Ramos (cell line): ENCODE data around the gene ZDHHC20.

ENCODE experiments used
- in situ Hi-C: fragments of 300-500 bp; cut with MboI; formaldehyde crosslinking; loops from one replicate; pipeline ENCODE4 v1.14.3; 2022; ENCODE audit warnings: low sequenced_read_pairs; ENCODE audit not compliant: unreplicated experiment

The ZDHHC20 gene

DNA sequence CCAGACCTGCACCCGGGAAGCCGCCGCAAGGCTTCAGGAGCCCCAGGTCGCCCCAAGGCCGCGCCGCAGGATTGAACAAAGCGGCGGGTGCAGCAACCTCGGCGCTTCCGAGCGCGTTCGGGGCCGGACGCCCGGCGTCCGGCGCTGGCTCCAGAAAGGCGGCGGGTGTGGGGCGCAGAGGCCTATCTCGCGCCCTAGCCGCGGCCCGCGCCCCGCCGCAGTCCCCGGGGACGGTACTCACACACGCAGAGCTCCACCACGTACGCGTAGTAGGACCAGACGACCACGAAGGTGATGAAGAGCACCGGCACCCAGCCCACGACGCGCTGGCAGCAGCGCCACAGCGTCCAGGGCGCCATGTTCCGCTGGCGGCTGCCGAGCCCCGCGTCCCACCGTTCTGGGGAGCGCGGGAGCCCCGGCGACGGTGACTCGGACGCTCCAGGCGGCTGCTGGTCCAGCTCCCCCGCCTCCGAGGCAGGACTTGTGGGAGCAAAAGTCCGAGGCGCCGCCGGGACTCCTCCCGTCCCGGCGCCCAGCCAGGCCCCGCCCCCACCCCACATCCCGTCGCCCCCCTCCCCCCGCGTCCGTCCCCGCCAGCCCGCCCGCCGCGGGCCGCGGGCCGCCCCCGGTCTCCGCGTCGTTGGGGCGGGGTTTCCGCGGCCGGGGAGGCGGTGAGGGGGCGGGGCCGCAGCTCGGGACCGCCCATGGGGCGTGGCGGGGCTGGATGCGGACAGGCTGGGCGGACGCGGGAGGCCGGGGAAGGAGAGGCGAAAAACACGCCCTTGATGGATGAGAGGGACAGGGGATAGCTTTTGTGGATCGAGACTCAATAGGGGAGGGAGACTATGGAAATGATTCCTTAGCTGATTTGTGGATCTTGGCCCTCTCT is at the start of gene ZDHHC20:
TSS of gene ZDHHC20 (minus strand) at position 491 of the 889 bp plus-strand sequence. CDS start at position 359, 132 bp downstream.
- in situ Hi-C loops: no loop called here

GRCh38 chr13:21504379-21504778 is 45.3 kb upstream of the ZDHHC20 start:
- in situ Hi-C loops: no loop called here

DNA sequence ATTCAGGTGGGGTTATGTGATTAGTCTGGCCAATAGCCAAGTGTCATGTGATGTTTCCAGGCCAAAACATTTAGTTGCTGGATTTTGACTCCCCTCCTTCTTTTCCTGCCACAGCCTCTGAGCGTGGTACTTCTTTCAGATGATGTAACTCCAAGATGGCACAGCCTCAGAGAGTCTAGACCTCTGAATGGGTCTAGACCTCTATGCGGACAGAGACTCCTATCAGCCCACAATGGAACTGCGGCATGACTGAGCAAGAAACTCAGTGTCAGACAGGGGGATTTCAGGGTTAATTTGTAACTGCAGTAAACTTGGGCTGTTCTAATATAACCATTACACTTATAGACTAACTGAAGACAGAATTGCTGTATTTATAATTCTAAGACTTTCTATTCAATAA is 42.6 kb upstream of the ZDHHC20 start:
- in situ Hi-C loops: no loop called here

DNA sequence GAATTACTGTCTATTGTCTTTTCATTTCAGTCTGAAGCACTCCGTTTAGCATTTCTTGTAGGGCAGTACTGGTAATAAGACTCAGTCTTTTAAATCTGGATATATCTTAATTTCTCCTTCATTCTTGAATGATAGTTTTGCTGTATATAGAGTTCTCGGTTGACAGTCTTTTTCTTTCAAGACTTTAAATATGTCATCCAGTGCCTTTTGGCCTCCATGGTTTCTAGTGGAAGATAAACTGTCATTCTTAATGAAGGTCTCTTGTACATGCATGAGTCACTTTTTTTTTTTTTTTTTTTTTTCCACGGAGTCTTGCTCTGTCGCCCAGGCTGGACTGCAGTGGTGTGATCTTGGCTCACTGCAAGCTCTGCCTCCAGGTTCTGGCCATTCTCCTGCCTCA is 27.2 kb upstream of the ZDHHC20 start:
- in situ Hi-C loops: no loop called here

- in situ Hi-C loops: no loop called here
Observed at GRCh38 chr13:21483748-21484147, 24.6 kb upstream of the ZDHHC20 start.

DNA sequence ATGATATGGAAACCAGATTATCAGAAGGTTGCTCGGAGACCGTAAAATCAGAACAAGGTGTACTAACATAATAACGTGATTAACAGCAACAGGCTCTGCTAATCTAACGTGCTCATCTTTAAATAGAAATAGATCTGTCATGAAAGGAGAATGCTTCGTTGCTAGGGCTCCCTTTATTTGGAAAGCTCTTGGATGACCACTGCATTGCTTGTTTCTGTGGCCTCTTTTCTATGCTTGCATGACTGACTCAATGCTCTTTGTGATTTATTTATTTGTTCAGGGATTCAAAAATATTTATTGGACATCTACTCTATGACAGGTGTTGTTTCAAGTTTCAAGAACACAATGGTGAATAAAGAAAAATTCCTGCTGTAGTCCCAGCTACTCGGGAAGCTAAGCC is 22.3 kb upstream of the ZDHHC20 start:
- in situ Hi-C loops: no loop called here

DNA sequence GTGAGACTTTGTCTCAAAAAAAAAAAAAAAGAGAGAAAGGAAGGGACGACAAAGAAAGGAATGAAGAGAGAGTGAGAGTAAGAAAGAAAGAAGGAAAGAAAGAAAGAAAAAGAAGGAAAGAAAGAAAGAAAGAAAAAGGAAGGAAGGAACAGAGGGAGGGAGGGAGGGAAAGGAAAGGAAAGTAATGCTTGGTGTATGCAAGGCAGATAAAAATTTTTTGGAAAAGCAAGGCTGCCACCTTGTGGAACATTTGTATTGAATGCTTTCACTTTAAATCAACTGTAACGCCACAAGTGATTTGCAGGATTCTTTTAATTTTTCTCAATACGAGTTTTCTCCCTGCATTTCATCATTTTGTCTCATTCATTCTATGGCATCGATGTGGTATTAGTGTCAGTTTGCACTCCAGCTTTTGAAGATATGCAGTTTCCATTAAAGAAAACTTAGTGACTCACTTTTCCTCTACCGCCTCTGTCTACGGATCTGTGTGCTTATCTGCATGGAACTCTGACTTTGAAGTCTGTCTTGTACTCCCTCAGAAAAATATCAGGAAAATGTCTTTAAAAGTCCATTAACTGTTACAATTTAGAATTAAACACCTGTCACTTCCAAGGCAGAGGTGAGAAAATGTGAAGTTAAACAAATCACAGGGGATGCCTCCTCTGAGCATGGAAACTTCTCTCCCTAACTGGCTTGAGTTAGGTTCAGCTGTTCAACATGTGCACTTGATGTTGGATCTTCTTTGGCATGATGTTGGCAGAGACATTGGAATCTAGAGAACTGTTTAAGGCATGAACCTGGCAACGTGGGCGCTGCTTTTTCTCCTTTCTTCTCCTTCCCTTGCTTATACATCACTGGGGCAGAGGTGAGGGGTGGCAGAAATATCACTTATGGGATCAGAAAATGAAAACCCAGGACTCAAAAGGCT is 20.0 kb upstream of the ZDHHC20 start:
- in situ Hi-C loops: loop anchor here (10.0 kb wide), 1 partner anchor 364 kb away; no protein-coding TSS in a partner anchor

DNA sequence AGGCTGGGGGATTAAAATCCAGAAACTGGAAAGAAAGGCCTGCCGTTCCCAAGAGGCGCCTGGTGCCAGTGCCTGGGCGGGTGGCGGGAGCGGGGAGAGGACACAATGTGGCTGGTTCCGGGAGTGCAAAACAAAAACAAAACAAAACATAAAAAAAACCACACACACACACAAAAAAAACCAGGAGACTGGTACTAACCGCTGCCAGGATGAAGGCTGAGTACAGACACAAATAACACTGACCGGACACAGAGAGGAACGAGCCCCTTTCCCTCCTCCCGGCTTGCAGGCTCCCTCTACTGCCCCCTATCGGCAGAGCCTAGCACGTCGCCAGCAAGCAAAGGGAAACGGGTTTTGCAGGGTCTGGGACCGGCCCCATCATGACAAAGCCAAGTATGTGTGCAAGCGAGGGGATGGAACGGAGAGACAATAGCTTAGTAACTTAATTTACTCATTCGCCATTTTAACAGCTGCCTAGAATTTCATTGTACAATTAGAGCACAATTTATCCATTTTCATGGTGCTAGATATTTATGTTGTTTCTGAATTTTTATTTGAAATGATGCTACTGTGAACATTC is 17.9 kb upstream of the ZDHHC20 start:
- in situ Hi-C loops: loop anchor here (10.0 kb wide), 1 partner anchor 362 kb away; no protein-coding TSS in a partner anchor

DNA sequence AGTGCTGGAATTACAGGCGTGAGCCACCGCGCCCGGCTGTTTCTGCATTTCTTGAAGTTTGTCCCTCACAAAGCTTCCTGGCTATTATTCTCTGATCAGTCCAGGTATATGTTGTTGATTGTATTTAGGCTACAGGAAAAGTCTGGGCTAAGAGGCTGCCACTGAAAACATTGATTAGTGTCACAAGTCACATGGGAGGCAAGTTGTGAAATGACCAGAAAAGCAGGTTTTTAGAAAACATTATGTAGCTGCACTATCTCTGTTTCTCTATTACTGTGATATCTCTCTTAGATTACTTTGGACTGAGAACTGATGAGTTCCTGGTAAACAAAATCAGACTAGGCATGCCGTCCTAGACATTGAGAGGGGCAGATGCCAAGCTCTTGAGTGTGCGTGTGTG is 16.0 kb upstream of the ZDHHC20 start:
- in situ Hi-C loops: loop anchor here (10.0 kb wide), 1 partner anchor 360 kb away; no protein-coding TSS in a partner anchor

DNA sequence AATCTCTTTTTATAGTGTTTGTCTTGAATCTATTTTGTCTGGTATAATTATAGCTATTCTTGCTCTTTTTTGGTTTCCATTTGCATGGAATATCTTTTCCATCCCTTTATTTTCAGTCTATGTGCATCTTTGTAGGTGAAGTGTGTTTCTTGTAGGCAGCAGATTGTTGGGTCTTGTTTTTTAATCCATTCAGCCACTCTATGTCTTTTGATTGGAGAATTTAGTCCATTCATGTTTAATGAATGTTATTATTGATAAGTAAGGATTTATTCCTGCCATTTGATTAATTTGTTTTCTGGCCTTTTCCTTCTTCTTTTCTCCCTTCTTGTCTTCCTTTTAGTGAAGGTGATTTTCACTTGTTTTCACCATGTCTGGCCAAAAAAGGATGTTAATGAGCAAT is 11.7 kb upstream of the ZDHHC20 start:
- in situ Hi-C loops: loop anchor here (10.0 kb wide), 1 partner anchor 356 kb away; no protein-coding TSS in a partner anchor

GRCh38 chr13:21466527-21466926 is 7.4 kb upstream of the ZDHHC20 start:
- in situ Hi-C loops: loop anchor here (10.0 kb wide), 1 partner anchor 172 kb away; no protein-coding TSS in a partner anchor

DNA sequence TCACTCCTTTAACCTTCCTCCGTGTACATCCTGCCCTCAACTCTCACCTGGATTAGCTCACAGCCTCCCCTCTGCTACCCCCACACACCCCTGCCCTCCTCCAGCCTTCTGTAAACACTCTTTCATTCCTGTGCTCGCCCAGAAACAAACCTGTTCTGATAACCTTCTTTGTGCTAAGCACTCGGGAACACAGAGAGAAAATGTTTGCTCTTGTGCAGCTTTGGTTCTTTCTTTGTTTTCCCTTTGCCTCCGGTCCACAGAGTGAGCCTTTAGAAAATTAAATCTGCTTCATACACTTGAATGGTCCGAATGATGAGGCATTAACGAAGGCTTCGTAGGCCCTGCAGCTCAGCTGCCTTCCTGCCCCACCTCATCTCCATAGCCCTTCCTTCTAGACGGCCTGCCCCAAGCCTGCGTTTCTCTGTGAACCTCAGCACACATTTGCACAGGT is 6.6 kb upstream of the ZDHHC20 start:
- in situ Hi-C loops: loop anchor here (10.0 kb wide), 1 partner anchor 171 kb away; no protein-coding TSS in a partner anchor

- in situ Hi-C loops: loop anchor here (10.0 kb wide), 1 partner anchor 169 kb away; no protein-coding TSS in a partner anchor
Observed at GRCh38 chr13:21463424-21463823, 4.3 kb upstream of the ZDHHC20 start.

DNA sequence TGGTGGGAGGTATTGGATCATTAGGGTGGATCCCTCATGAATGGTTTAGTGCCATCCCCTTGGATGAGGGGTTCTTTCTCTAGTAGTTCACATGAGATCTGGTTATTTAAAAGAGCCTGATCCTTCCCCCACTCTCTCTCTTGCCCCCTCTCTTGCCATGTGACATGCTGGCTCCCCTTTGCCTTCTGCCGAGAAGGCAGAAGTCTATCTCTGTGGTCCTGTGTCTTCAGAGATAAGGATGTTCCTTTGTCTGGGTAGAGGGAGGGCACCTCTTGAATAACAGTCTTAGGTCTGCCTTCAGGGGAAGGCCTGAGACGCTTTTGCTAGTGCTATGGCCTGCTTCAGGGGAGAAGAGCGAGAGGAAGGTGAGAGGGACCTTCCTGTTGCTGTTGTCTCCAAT is 2.0 kb upstream of the ZDHHC20 start:
- in situ Hi-C loops: loop anchor here (10.0 kb wide), 1 partner anchor 166 kb away; no protein-coding TSS in a partner anchor

DNA sequence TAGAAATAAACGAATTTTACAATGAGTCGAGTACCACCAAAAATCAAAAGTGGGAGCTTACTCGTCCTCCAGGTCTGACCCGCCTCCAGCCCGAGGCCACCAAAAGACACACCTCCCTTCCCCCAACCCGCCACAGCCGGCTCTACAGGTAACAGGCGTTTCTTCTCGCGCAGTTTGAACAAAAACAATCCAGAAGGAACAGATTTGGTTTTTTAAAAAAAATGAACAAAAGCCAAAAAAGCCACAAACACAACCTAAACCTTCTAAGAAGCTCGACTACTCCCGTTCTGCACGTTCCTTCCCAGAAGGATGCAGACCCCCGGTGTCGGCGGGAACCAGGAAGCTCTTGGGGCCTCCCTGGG is 671 bp downstream of the ZDHHC20 start:
- in situ Hi-C loops: no loop called here

- in situ Hi-C loops: no loop called here
Observed at GRCh38 chr13:21453387-21454081, 5.6 kb downstream of the ZDHHC20 start.

DNA sequence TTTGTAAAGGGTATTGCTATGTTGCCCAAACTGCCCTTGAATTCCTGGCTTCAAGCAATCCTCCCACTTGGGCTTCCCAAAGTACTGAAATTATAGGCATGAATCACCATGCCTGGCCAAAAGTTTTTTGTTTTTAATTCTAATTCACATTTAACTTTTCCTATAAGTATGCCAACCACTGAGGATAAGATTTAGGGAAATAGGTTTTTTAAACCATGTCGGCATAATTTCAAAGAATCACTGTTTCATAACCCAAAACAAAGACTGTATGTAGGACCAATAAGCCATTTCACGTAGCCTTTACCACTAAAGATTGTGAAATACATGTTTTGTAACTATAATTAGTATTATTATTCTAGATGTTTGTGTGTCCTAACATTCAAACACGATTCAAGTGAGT is 8.2 kb downstream of the ZDHHC20 start:
- in situ Hi-C loops: no loop called here

DNA sequence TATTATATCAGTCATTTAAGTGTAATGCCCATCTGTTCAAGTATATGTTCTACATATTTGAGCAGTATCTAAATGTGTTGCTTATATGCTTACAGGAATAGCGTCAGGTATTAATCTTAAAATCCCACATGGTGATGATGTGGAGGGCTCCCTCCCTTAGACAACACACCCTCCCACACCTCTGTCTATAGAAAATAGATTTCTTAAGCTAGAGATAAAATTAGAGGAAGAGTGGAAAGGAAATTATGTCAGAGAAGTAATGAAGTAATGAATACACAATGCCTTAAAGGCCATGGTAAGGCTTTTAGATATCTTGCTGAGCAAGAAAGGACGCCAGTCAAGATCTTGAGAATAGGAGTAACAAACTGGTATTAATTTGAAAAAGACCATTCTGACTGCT is 12.4 kb downstream of the ZDHHC20 start:
- in situ Hi-C loops: no loop called here

DNA sequence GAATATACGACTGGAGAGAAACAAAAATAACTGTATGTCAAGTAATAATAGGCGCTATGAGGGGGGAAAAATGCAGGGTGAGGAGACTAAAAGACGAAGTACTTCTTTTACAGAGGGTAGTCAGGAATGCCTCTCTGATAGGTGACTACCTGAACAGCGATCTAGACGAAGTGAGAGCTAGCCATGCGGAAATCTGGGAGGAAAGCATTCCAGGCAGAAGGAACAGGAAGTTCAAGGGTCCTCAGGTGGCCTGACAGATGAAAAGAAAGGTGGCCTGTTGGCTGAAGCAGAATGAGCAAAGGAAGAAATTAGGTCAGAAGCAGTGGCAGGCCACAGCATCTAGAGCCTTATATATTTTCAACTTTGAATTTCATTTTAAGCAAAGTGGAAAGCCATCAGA is 13.3 kb downstream of the ZDHHC20 start:
- in situ Hi-C loops: no loop called here

- in situ Hi-C loops: no loop called here
Observed at GRCh38 chr13:21443171-21443570, 15.9 kb downstream of the ZDHHC20 start.
